T-helper 1 cell (primary cell): ENCODE results near the gene BPTF.
"Not testable (repeated sequence)": the region's sequence is repeated elsewhere in the genome, so short reads cannot be mapped to it uniquely, and the experiment has no call there.

Source experiments
- DNase-seq, 5 donors: peaks; one replicate each; pipeline ENCODE4 v3.0.0-alpha.2; 2012 to 2020

Gene BPTF

DNA sequence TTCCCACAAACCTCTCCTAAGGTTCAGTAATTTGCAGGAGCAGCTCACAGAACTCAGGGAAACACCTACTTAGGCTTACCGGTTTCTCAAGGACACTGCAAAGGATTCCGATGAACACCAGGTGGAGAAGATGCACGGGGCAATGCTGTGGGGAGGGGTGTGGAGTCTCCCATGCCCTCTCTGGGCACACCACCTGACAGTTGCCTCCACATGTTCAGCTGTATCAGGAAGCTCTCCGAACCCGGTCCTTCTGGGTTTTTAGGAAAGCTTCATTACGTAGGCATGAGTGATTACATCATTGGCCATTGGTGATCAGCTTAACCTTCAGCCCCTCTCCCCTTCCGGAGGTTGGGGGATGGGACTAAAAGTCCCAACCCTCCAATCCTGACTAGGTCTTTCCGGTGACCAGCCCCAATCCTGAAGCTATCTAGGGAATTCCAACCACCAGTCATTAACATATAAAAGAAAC lies 149.3 kb downstream of the BPTF start:
- DNase-seq, result no peak

- DNase-seq, result not testable (repeated sequence)
Measured at GRCh38 chr17:67976306-67976705, 151.0 kb downstream of the BPTF start.

GRCh38 chr17:67980456-67980855 lies 155.2 kb downstream of the BPTF start:
- no peak for DNase-seq

DNA sequence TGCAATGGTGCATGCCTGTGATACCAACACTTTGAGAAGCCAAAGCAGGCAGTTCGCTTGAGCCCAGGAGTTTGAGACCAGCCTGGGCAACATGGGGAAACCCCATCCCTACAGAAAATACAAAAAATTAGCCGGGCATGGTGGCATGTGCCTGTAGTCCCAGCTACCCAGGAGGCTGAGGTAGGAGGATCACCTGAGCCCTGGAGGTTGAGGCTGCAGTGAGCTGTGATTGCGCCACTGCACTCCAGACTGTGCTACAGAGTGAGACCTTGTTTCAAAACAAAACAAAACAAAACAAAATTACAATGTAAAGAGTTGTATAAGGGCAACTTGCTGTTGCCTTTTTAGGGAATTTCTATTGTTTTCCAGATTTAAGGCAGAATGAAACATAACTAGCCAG lies 155.6 kb downstream of the BPTF start:
- not testable (repeated sequence) for DNase-seq

DNA sequence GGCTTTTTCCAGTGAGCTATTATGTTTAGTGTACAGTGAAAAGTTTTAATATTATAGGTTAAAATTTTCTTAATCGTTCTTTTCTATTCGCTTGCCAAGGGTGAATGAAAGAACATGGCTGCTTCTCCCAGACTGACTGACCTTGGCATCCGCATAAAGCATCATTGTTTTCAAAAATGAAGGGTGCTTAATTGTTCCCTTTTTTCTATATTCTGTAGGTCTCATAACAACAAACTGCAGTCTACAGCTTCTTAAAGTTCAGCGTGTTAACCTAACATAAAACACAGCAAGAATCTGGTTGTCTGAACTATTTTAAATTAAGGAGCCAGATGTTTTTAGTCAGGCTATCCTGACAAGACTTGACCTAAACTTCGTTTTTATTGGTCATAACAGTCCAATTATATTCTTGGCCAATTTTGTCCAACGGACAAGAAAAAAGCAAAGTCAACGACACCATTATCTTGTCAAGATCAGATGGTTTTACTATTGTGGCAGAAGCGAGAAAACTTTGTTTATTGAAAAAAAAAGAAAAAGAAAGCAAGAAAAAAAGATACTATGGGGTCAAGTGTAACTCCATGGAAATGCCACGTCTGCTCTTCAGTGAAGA lies 156.8 kb downstream of the BPTF start:
- DNase-seq, result no peak

DNA sequence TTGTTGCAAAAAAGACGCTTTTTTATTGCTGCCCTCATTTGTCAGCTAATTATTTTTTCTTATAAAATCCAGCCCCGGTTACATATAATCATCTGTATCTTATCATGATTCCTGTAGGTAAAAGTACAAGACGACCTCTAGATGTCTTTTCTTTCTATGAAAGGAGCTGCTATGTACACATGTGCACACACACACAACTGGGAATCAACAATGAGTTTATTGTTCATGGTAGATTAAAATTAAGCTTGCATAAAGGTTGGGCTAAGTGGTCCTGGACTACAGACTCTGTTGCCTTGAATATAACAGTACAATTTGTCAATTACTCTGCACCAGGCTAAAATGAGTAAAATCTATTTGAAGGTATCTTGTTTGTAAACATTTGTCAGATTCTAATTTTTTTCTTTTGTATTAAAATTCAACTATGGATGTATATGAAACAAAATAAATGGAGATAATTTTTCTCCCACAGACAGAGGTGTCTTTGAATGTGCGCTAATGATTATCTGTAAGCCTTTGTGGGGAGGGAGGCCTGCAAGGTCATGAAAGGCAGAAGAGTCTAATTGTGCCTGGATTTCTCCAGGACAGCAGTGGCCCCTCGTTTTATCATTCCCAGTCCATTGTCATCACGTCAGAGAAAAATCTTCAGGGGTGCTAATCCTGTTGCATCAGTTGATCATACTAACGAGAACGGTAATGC lies 157.5 kb downstream of the BPTF start:
- no peak for DNase-seq

DNA sequence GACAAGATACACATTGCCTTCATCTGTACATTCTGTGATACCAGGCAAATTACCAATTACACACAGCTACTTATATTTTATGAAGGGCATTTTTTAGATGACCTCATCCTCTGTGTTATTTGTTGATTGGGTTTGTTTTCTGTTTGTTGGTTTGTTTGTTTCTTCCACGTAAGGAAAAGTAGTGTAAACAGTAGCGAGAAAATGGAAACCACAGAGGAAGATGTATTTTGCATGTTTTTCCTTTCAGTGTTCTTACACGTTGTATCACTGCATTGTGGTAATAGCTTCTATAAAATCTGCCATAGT lies 158.0 kb downstream of the BPTF start:
- no peak for DNase-seq

DNA sequence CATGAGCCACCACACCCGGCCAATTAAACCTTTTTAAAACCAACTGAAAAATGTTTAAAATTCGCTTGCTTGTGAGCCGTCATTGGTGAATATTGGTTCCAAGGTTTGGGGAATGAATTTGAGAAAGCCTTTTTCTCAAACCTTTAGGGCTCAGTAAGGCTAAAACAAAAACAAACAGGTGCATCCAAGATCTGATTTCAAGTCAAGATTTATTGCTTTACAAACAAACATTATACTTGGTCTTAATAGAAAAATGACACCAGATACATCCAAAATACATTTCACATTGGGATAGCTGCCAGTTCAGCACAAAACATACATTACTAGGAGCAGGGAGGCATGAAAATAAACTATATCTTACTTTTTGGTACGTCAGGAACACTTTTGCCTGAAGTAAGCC lies 165.6 kb downstream of the BPTF start:
- DNase-seq, result no peak

- no peak for DNase-seq
Measured at GRCh38 chr17:67992548-67993152, 167.3 kb downstream of the BPTF start.

- peak; percentile 44 to 76 (median 58) for DNase-seq
Measured at GRCh38 chr17:67993153-67993997, 168.1 kb downstream of the BPTF start.

DNA sequence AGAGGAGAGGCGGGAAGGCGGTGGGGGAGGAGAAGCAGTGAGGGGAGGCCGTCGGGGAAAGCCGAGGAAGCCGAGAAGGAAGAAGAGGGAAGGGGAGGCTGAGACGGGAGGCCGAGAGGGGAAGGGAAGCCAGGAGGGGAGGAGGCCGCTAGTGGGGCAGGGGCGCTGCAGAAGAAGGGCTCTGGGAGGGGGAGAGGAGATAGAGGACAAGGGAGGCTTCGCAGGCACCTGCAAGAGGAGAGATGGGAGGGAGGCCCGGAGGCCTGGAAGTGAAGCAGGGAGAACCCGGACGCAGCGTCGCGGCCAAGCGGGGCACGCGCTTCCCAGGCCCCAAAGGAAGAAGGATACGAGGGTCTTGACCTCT lies 168.7 kb downstream of the BPTF start:
- no peak for DNase-seq

DNA sequence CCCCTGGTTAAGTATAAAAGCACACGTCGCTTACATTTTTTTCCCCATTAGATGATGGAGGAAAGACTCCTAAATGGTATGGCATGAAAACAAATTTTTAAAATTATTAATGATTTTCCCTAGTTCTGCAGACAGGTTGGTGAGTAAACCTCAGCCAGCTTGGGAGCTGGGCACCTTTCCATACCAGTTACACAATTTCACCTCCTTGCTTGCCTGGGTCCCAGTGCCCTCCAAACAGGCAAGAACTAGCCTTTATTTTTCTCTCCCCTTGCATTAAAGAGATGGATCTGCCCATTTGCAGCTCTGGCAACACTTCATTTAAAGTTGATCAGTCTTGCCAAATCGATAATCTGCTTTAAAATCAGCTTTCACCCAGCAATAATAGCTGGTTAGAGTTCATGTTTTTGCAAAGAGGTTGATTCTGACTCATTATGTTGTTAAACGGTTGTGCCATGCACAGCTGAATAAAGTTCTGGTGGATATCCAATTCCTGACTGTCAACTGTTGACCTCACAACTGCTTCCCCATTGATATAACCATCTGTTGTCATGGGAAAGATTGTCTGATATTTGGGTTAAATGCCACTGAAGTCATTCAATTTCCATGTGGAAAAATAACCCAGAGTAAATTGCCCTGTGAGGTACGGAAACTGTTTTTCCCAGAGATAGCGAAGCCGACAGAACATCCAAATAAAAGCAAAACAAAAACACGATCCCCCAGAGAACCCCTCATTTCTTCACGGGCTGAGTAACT lies 169.7 kb downstream of the BPTF start:
- peak in 1 of 5 donors; percentile 5 for DNase-seq

- DNase-seq, result peak in 2 of 5 donors; percentile 5 to 14
Measured at GRCh38 chr17:67995570-67996263, 170.4 kb downstream of the BPTF start.

GRCh38 chr17:67996301-67997171 lies 171.2 kb downstream of the BPTF start, which contains the start of gene C17orf58:
Gene C17orf58 (minus strand): TSS chr17:67996469. CDS start chr17:67996198, 271 bp downstream.
- not testable (repeated sequence) for DNase-seq

GRCh38 chr17:67998466-67998865 lies 173.2 kb downstream of the BPTF start:
- DNase-seq, result no peak

DNA sequence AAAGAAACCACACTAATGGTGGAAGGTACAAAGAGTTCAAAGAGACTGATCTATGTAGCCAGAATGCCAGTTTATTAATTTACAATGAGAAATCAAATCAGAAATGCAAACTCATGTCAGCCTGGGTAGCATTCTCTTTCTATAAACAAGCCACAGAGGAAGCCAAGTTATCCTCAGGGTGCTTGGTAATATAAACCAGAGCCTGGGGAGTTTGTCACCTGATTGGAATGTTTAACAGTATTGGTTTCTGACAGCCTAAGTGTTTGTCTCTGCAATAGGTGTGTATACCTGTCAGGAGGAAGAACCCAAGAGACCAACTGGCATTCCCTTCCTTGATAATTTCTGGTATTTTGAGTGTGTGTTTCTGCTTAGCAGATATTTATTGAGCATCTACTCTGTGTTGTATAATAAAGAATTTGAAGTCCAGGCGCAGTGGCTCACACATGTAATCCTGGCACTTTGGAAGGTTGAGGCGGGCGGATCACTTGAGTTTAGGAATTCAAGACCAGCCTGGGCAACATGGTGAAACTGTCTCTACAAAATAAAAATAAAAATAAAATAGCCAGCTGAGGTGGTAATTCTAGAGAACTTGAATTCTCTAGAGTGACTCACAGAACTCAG lies 174.1 kb downstream of the BPTF start:
- DNase-seq, result no peak

- DNase-seq, result no peak
Measured at GRCh38 chr17:68004201-68004600, 178.9 kb downstream of the BPTF start.

GRCh38 chr17:68006797-68007196 lies 181.5 kb downstream of the BPTF start:
- DNase-seq, result no peak

DNA sequence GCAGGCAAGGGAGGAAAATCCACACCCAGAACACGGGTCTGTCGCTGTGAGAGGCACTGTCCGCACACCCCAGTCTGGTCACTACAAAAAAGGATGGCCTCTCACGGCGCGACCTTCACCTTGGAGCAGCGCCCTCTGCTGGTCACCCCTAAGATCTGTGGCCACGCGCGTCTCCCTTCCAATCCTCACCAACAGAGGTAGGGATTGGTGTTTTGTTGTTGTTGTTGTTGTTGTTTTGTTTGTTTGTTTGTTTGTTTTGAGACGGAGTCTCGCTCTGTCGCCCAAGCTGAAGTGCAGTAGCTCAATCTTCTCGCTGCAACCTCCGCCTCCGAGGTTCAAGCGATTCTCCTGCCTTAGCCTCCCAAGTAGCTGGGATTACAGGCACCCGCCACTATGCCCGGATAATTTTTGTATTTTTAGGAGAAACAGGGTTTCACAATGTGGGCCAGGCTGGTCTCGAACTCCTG lies 185.9 kb downstream of the BPTF start:
- DNase-seq, result peak; percentile 30 to 56 (median 50)

DNA sequence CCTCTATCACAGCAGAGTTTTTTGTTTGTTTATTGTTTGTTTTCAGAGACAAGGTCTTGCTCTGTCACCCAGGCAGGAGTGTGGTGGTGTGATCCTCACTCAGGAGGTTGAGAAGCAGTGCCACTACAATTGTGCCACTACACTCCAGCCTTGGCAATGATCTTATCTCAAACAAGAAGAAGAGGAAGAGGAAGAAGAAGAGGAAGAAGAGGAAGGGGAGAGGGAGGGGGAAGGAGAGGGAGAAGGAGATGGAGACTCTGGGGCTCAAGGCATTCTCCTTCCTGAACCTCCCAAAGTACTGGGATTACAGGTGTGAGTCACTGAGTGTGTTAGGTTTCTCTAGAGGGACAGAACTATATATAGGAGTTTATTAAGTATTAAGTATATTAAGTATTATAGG lies 188.1 kb downstream of the BPTF start:
- DNase-seq, result no peak
